HepG2 (cell line): ENCODE measurements around the gene SOSTDC1. TPM values are rescaled to one million over a fixed set of nuclear protein-coding genes. Genes with fewer than 3 reads are reported as not detected.

ENCODE experiments used
- ATAC-seq: fragments of 200-7000 bp; cut with Tn5 transposase; 3 replicates; pipeline ENCODE4 v1.9.1; 2020; ENCODE audit warnings: mild to moderate bottlenecking, moderate library complexity
- BruUV-seq: library from RNA; stranded (reverse); fragments of 400-500 nt; replicated peaks from 2 replicates; lab custom pipeline; 2021; lab: Mats Ljungman, UMichigan
- CTCF ChIA-PET: fragments of 300-600 bp; formaldehyde crosslinking; extraction: SDS; loops from one replicate; lab custom pipeline; 2021; ENCODE audit warnings: low total read pairs, inconsistent platforms, low intra/inter-chr PET ratio; lab: Yijun Ruan, JAX
- POLR2A ChIA-PET: fragments of 350-600 bp; sonication (Branson Sonifier 250); formaldehyde crosslinking; loops from one replicate; lab custom pipeline; 2020; ENCODE audit warnings: antibody characterized with exemption, inconsistent platforms; lab: Yijun Ruan, JAX
- DNase-seq: peaks from one replicate; pipeline ENCODE4 v3.0.0-alpha.2; 2015; ENCODE audit warnings: low spot score
- FAIRE-seq: peaks from 3 replicates; lab custom pipeline; 2011; peaks lifted over from hg19 to GRCh38; lab: Jason Lieb, UNC
- H2AFZ ChIP-seq: one replicate; pipeline ENCODE4 v1.6.1; 2011; ENCODE audit warnings: low read length, inconsistent platforms
- H3K27ac ChIP-seq: fragments of 300-600 bp; 3 replicates; pipeline ENCODE4 v1.8.0; 2011; ENCODE audit warnings: mixed run types, mild to moderate bottlenecking, mixed read lengths, low read length, inconsistent platforms; ENCODE audit not compliant: insufficient read depth; ENCODE audit errors: extremely low read length
- H3K27me3 ChIP-seq, 2 experiments: fragments of 200-600 bp in 1 of 2; 2 replicates in 1 of 2; 3 replicates in 1 of 2; pipeline versions ENCODE4 v1.6.0 to v1.8.0; 2011; ENCODE audit warnings: low read length in 2 of 2, mild to moderate bottlenecking in 2 of 2, moderate library complexity in 2 of 2, inconsistent platforms in 1 of 2; ENCODE audit not compliant: insufficient read depth in 2 of 2, control insufficient read depth in 1 of 2
- H3K36me3 ChIP-seq, 2 experiments: fragments of 200-600 bp in 1 of 2; replicated peaks in 1 of 2; 2 replicates in 1 of 2; 3 replicates in 1 of 2; pipeline versions ENCODE4 v1.5.1 to v1.8.0; 2011; ENCODE audit warnings: low read length in 2 of 2, inconsistent platforms in 1 of 2; ENCODE audit not compliant: insufficient read depth in 2 of 2, control insufficient read depth in 1 of 2
- H3K4me1 ChIP-seq: 2 replicates; pipeline ENCODE4 v1.5.1; 2012; ENCODE audit warnings: low read length, inconsistent platforms; ENCODE audit not compliant: insufficient read depth
- H3K4me2 ChIP-seq: 2 replicates; pipeline ENCODE4 v1.6.0; 2011; ENCODE audit warnings: low read depth, low read length, inconsistent platforms
- H3K4me3 ChIP-seq, 3 experiments: fragments of 200-600 bp in 1 of 3; sonication (generic), shearing (Covaris generic) in 1 of 3; replicated peaks in 1 of 3; 2 replicates each; pipeline ENCODE4 v1.5.1; 2011 to 2016; ENCODE audit warnings: low read length in 3 of 3, inconsistent platforms in 2 of 3, low read depth in 2 of 3, mild to moderate bottlenecking in 2 of 3, control low read depth in 1 of 3, mixed read lengths in 1 of 3; ENCODE audit not compliant: insufficient read depth in 1 of 3
- H3K79me2 ChIP-seq: one replicate; pipeline ENCODE4 v1.6.1; 2011; ENCODE audit warnings: low read length, inconsistent platforms; ENCODE audit not compliant: insufficient read depth
- H3K9ac ChIP-seq: 2 replicates; pipeline ENCODE4 v1.6.0; 2011; ENCODE audit warnings: mild to moderate bottlenecking, low read depth, low read length, inconsistent platforms; ENCODE audit not compliant: insufficient read depth
- H3K9me3 ChIP-seq: 2 replicates; pipeline ENCODE4 v1.5.1; 2012; ENCODE audit warnings: mild to moderate bottlenecking, low read length
- H4K20me1 ChIP-seq: 2 replicates; pipeline ENCODE4 v1.6.0; 2011; ENCODE audit warnings: inconsistent platforms, mild to moderate bottlenecking, low read length, moderate library complexity; ENCODE audit not compliant: insufficient read depth
- AKAP8 ChIP-seq: sonication (generic); formaldehyde crosslinking; IDR thresholded peaks from 2 replicates; pipeline ENCODE4 v1.5.1; 2020; ENCODE audit warnings: mild to moderate bottlenecking, missing genetic modification reagents
- ATF7-NPFF ChIP-seq: sonication (generic); formaldehyde crosslinking; IDR thresholded peaks from 2 replicates; pipeline ENCODE4 v1.8.1; 2023; ENCODE audit warnings: mild to moderate bottlenecking, low read depth, missing genetic modification reagents, moderate library complexity
- MATR3 ChIP-seq: sonication (generic); formaldehyde crosslinking; IDR thresholded peaks from 2 replicates; pipeline ENCODE4 v1.4.0; 2020; ENCODE audit warnings: missing genetic modification reagents
- RCOR2 ChIP-seq: IDR thresholded peaks from 2 replicates; pipeline ENCODE4 v1.6.1; 2016; ENCODE audit warnings: missing biosample characterization, missing genetic modification reagents
- SAFB2 ChIP-seq: sonication (generic); formaldehyde crosslinking; IDR thresholded peaks from 2 replicates; pipeline ENCODE4 v1.5.1; 2020; ENCODE audit warnings: missing genetic modification reagents, low read depth, mild to moderate bottlenecking, borderline replicate concordance
- SKI ChIP-seq: fragments of 450-650 bp; IDR thresholded peaks from one replicate; pipeline ENCODE4 v1.6.1; 2018; ENCODE audit warnings: mild to moderate bottlenecking; ENCODE audit not compliant: partially characterized antibody
- SOX6 ChIP-seq, 2 experiments: fragments of 450-650 bp in 1 of 2; sonication (generic) in 1 of 2; formaldehyde crosslinking in 1 of 2; IDR thresholded peaks; 2 replicates each; pipeline versions ENCODE4 v1.4.0 to v1.6.1; 2017 to 2020; ENCODE audit warnings: antibody characterized with exemption in 1 of 2, mild to moderate bottlenecking in 1 of 2, missing genetic modification reagents in 1 of 2
- TP53 ChIP-seq: sonication (generic); formaldehyde crosslinking; conservative IDR thresholded peaks from 2 replicates; pipeline ENCODE4 v1.4.0; 2020; ENCODE audit warnings: missing genetic modification reagents
- ZNF282 ChIP-seq: fragments of 450-650 bp; IDR thresholded peaks from 2 replicates; pipeline ENCODE4 v1.6.1; 2018; ENCODE audit not compliant: partially characterized antibody
- ZNF564 ChIP-seq: sonication (generic); formaldehyde crosslinking; IDR thresholded peaks from 2 replicates; pipeline ENCODE4 v1.8.1; 2023; ENCODE audit warnings: mild to moderate bottlenecking, missing genetic modification reagents
- ZNF670 ChIP-seq: sonication (generic); formaldehyde crosslinking; IDR thresholded peaks from 2 replicates; pipeline ENCODE4 v1.8.0; 2022; ENCODE audit warnings: mild to moderate bottlenecking, missing genetic modification reagents, borderline replicate concordance
- WGBS: methylation state at CpG from one replicate; pipeline ENCODE4 v1.1.6; 2017; ENCODE audit warnings: low lambda C conversion rate; 5-methylcytosine and 5-hydroxymethylcytosine counted together
- in situ Hi-C: cut with HindIII; loops from 2 replicates; pipeline ENCODE4 v1.10.0; 2017; ENCODE audit warnings: low pct_unique_long_range_greater_than_20kb; ENCODE audit not compliant: extremely low pct_ligation_motif_present
- intact Hi-C: fragments of 100-400 bp; cut with micrococcal nuclease; formaldehyde crosslinking; loops from one replicate; pipeline ENCODE4 v1.10.0; 2022; ENCODE audit not compliant: unreplicated experiment
- polyA plus RNA-seq, 8 experiments: library from polyadenylated mRNA; depleted of rRNA in 3 of 8; stranded (reverse) in 7 of 8; unstranded in 1 of 8; fragments of >200 nt; fragmentation: Illumina TruSeq in 4 of 8; extraction: Trizol in 4 of 8; gene quantifications; 2 replicates each; pipeline versions ENCODE4 v1.2.1 to v1.2.3, GENCODE V29; 2011 to 2016; ENCODE audit warnings: low read depth in 4 of 8, missing spikeins in 1 of 8, mixed read lengths in 1 of 8; ENCODE audit not compliant: insufficient read depth in 1 of 8
- total RNA-seq, 5 experiments: library from RNA; depleted of rRNA; stranded (reverse); fragments of >200 nt; fragmentation: Illumina TruSeq; extraction: Trizol; gene quantifications; 2 replicates each; pipeline ENCODE4 v1.2.3, GENCODE V29; 2016; ENCODE audit warnings: low read depth in 1 of 5
- TF ChIP-seq, protein P1 (sequence below): sonication (generic); formaldehyde crosslinking; IDR thresholded peaks from 2 replicates; pipeline ENCODE4 v1.4.0; 2020; ENCODE audit warnings: missing genetic modification reagents; ENCODE audit errors: not compliant biosample characterization

SOSTDC1 gene
- total and polyA plus RNA-seq, 2 of the 13 experiments (the other 11 are each of a cell fraction or from before 2014, with no cell fraction given), result not detected

DNA sequence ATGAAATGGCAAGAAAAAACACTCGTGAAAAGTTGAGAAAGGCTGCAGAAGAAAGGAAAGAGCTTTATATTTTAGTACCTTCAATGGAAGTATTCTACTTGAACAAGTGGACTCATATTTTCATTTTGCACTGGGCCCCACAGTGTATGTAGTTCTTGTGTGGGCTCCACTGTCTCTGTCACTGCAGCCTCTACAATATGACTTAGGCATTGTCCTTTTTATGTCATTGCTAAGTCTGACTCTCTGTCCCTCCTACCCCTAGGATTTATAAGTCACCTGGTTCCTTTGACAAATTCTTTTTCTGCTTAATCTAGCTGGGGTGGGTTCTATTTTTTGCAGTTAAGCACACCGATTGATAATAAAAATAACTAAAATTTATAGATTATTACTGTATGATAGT, 27.7 kb upstream of the SOSTDC1 start:
- Histone ChIP-seq H3K4me3 (no peak overlapping the region), H3K79me2 (no peaks in the 10 kb centered on the region), H3K4me2 (no peak overlapping the region), H4K20me1 (no peaks in the 10 kb centered on the region), H3K27ac (no peak overlapping the region), H2AFZ (no peak overlapping the region), H3K4me1 (peaks cover 43% of the 10 kb centered on the region), H3K36me3 (no peaks in the 10 kb centered on the region), H3K27me3 (no peaks in the 10 kb centered on the region), H3K9ac (no peak overlapping the region), H3K9me3 (no peaks in the 10 kb centered on the region)
- intact Hi-C loops, result loop anchor here (5.0 kb wide), 1 partner anchor 71 kb away; the partner anchor contains the start of gene CRPPA
- DNase-seq (no peak), FAIRE-seq (no peak), ATAC-seq (no peak)
- ChIA-PET POLR2A (no interaction called here), CTCF (no interaction called here)
- in situ Hi-C loops, result no loop called here
- WGBS, result 72% methylated on average over 2 of the region's 2 CpGs
- BruUV-seq, result no TSS peak
- TF ChIP-seq ZNF564 (CRISPR knock-in tag) (no peak), RCOR2 (CRISPR knock-in tag) (no peak), ZNF282 (no peak), ATF7-NPFF (no peak), SAFB2 (CRISPR knock-in tag) (no peak), SOX6 (IDR thresholded peaks at IDR 0.05) (no peak), SOX6 (CRISPR knock-in tag; IDR thresholded peaks at IDR 0.05) (no peak), MATR3 (no peak), TP53 (no peak), AKAP8 (CRISPR knock-in tag) (no peak), ZNF670 (CRISPR knock-in tag) (no peak), SKI (no peak)
- TF ChIP-seq, protein P1, sequence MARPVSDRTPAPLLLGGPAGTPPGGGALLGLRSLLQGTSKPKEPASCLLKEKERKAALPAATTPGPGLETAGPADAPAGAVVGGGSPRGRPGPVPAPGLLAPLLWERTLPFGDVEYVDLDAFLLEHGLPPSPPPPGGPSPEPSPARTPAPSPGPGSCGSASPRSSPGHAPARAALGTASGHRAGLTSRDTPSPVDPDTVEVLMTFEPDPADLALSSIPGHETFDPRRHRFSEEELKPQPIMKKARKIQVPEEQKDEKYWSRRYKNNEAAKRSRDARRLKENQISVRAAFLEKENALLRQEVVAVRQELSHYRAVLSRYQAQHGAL (CRISPR knock-in tag), result no peak
